IPS DF 4.7 (cell line): ENCODE data around the gene MME.

Experiments
- DNase-seq: peaks from one replicate; pipeline ENCODE4 v3.0.0-alpha.2; 2013; ENCODE audit warnings: low spot score; ENCODE audit errors: extremely low read depth

MME gene

GRCh38 chr3:155135003-155135402 lies 54.9 kb downstream of the MME start:
- DNase-seq: no peak

- no peak for DNase-seq
Measured at GRCh38 chr3:155138677-155139076, 58.6 kb downstream of the MME start.

- DNase-seq: no peak
Measured at GRCh38 chr3:155147588-155147987, 67.5 kb downstream of the MME start.

- no peak for DNase-seq
Measured at GRCh38 chr3:155149494-155149893, 69.4 kb downstream of the MME start.

- no peak for DNase-seq
Measured at GRCh38 chr3:155153242-155154186, 73.4 kb downstream of the MME start.

GRCh38 chr3:155154255-155154654 lies 74.1 kb downstream of the MME start:
- DNase-seq: no peak

GRCh38 chr3:155158346-155159037 lies 78.4 kb downstream of the MME start:
- no peak for DNase-seq

GRCh38 chr3:155159301-155159700 lies 79.2 kb downstream of the MME start:
- DNase-seq: no peak

GRCh38 chr3:155161640-155162292 lies 81.6 kb downstream of the MME start:
- no peak for DNase-seq

GRCh38 chr3:155164306-155164705 lies 84.2 kb downstream of the MME start:
- no peak for DNase-seq

- no peak for DNase-seq
Measured at GRCh38 chr3:155166441-155166840, 86.3 kb downstream of the MME start.

- DNase-seq: no peak
Measured at GRCh38 chr3:155169197-155169596, 89.1 kb downstream of the MME start.

GRCh38 chr3:155173771-155174170 lies 93.7 kb downstream of the MME start:
- DNase-seq: no peak

- no peak for DNase-seq
Measured at GRCh38 chr3:155178810-155179436, 98.8 kb downstream of the MME start.

- DNase-seq: no peak
Measured at GRCh38 chr3:155179437-155179827, 99.3 kb downstream of the MME start.

GRCh38 chr3:155179966-155180757 lies 100.0 kb downstream of the MME start:
- DNase-seq: no peak

- DNase-seq: no peak
Measured at GRCh38 chr3:155182467-155182866, 102.3 kb downstream of the MME start.

GRCh38 chr3:155184011-155184410 lies 103.9 kb downstream of the MME start:
- DNase-seq: no peak

GRCh38 chr3:155185631-155186071 lies 105.5 kb downstream of the MME start:
- DNase-seq: no peak

- no peak for DNase-seq
Measured at GRCh38 chr3:155188031-155188430, 107.9 kb downstream of the MME start.

GRCh38 chr3:155189478-155189877 lies 109.4 kb downstream of the MME start:
- DNase-seq: no peak
